ENCODE results near the gene LRSAM1. TPM values are rescaled to one million over a fixed set of nuclear protein-coding genes. Genes with fewer than 3 reads are reported as not detected.
A peak's percentile ranks its signal among the peaks of the same experiment; 100 is the strongest.

LRSAM1 gene
- total and polyA plus RNA-seq, 2 of the 8 experiments (the other 6 are each of a cell fraction or from before 2014, with no cell fraction given) = 9.7 to 18.3 TPM

DNA sequence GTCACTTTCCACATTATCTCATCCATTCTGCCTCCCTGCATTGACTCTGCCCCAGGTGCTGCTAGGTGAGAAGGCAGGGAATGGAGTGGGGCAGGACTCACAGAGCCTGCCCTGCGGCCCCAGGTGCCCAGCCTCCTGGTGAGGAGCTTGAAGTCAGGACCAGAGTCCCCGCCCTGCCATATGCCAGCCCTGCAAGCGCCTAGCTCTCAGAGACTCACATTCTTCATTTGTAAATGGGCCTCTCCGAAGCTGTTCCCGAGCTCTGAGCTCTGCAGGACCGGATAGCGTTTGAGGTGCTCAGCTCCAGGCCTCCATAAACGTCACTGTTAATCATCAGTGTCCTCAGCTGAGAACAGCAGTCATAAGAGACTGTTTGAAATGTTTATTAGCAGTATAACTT, 85.7 kb downstream of the LRSAM1 start:
- Histone ChIP-seq H3K4me1 (replicated peaks in 1 of 4; ENCODE audit: control insufficient read depth in 3 of 4, insufficient read depth in 4 of 4, low read length in 3 of 4) (peaks cover 4 to 15% (median 12%) of the 10 kb centered on the region in 4 experiments; a peak in 5 of 7 replicates), H3K23ac (ENCODE audit: insufficient read length) (no peak overlapping the region), H2BK120ac (replicated peaks; ENCODE audit: low read depth, low read length) (no peak overlapping the region), H3K79me2 (ENCODE audit: control insufficient read depth in 1 of 2, insufficient read depth in 2 of 2, low read length in 2 of 2) (peaks cover 0 to 19% of the 10 kb centered on the region in 2 experiments; a peak in 1 of 4 replicates), H2AFZ (ENCODE audit: low read length) (no peak overlapping the region), H3K27ac (ENCODE audit: low read depth, low read length) (no peak overlapping the region), H3K4ac (replicated peaks; ENCODE audit: insufficient read length, low read depth, low read length) (no peak overlapping the region), H3K9ac (replicated peaks in 1 of 4; ENCODE audit: extremely low read depth in 1 of 4, low read depth in 3 of 4, low read length in 3 of 4) (no peak overlapping the region), H3K14ac (ENCODE audit: insufficient read length) (no peak overlapping the region), H3K23me2 (ENCODE audit: low read depth, low read length) (no peaks in the 10 kb centered on the region), H3K36me3 (ENCODE audit: control insufficient read depth in 2 of 4, insufficient read depth in 4 of 4, low read length in 3 of 4) (no peaks in the 10 kb centered on the region), H2AK5ac (ENCODE audit: low read depth, low read length) (no peak overlapping the region), H2BK15ac (ENCODE audit: low read length) (no peak overlapping the region), H4K8ac (ENCODE audit: extremely low read depth, insufficient read depth, low read length) (no peak overlapping the region), H4K5ac (ENCODE audit: insufficient read length, low read depth, low read length) (no peak overlapping the region), H2BK12ac (ENCODE audit: low read depth, low read length) (peak overlapping the region; percentile 68; the same call in 1 of the 2 replicates), H3K9me3 (ENCODE audit: insufficient read depth in 2 of 2, low read depth in 1 of 2, low read length in 1 of 2) (no peaks in the 10 kb centered on the region), H3K56ac (replicated peaks; ENCODE audit: insufficient read length, low read depth, low read length) (no peak overlapping the region), H2BK20ac (ENCODE audit: low read length) (no peak overlapping the region), H3K27me3 (replicated peaks in 1 of 4; ENCODE audit: control insufficient read depth in 3 of 4, extremely low read depth in 1 of 4, insufficient read depth in 3 of 4, low read length in 3 of 4) (no peaks in the 10 kb centered on the region), H2BK5ac (ENCODE audit: low read depth, low read length) (0 out of 2 replicates have a peak overlapping the region, but pooled peaks have one; percentile 44), H3K79me1 (ENCODE audit: low read depth, low read length) (peaks cover 15% of the 10 kb centered on the region), H3K4me3 (ENCODE audit: extremely low read depth in 1 of 4, insufficient read depth in 2 of 4, low read depth in 3 of 4, low read length in 4 of 4) (no peak overlapping the region), H3K4me2 (ENCODE audit: insufficient read depth in 1 of 2, low read depth in 2 of 2, low read length in 2 of 2) (no peak overlapping the region), H4K91ac (replicated peaks; ENCODE audit: insufficient read length, low read length) (no peak overlapping the region), H4K20me1 (replicated peaks in 1 of 2; ENCODE audit: control insufficient read depth in 1 of 2, insufficient read depth in 2 of 2, low read length in 2 of 2) (peaks cover 3 to 8% of the 10 kb centered on the region in 2 experiments), H3K18ac (ENCODE audit: extremely low read depth, low read length) (no peak overlapping the region)
- CTCF ChIA-PET (ENCODE audit: partially characterized antibody) = interaction anchor here (0.6 to 7.7 kb wide), 25 partner anchors 10 to 1743 kb away, joined by 3 to 105 read pairs (median 5); partner anchors contain the start of gene TOR2A
- no peak for DNase-seq (ENCODE audit: low read depth in 1 of 2, low spot score in 2 of 2)
- POLR2A ChIA-PET (ENCODE audit: partially characterized antibody) = interaction anchor here (0.8 to 2.1 kb wide), 6 partner anchors 9 to 87 kb away, joined by 3 to 7 read pairs (median 4); no protein-coding TSS in a partner anchor
- WGBS, 2 experiments (ENCODE audit: extremely low coverage in 1 of 2, insufficient coverage in 1 of 2, insufficient read length in 1 of 2, insufficient replicate concordance in 2 of 2, low coverage in 1 of 2, low lambda C conversion rate in 2 of 2, missing lambda C conversion rate in 1 of 2) = 54% methylated on average over 8 of the region's 8 CpGs; no CpG with 5 or more reads in 1 of the 2 experiments
- 0 out of 2 replicates have a peak, but pooled peaks have one; percentile 3 for TF ChIP-seq YY1 (IDR thresholded peaks at IDR 0.05; ENCODE audit: low read depth, low read length)
- no peak for TF ChIP-seq SIX5 (IDR thresholded peaks at IDR 0.05; ENCODE audit: low read depth, low read length)
- no peak for TF ChIP-seq CTBP2 (IDR thresholded peaks at IDR 0.05; ENCODE audit: borderline replicate concordance, insufficient read depth, insufficient read length, low read length)
- FAIRE-seq = no peak

All from H1 (cell line).